ENCODE data around the gene ADD1. TPM values are rescaled to one million over a fixed set of nuclear protein-coding genes. Genes with fewer than 3 reads are reported as not detected.

Gene ADD1
- total and polyA plus RNA-seq, 2 donors (not counting 1 experiment from before 2014, with no cell fraction given), result 164 to 171 TPM

- DNase-seq (ENCODE audit: low read depth in 2 of 2), result no peak
- H4K20me1 ChIP-seq (ENCODE audit: control insufficient read depth, extremely low read depth, insufficient read depth, low read length), result no peaks in the 10 kb centered on the region
- H3K4me3 ChIP-seq (replicated peaks in 1 of 4; ENCODE audit: control extremely low read depth in 1 of 4, insufficient read depth in 1 of 4, low read depth in 3 of 4, low read length in 4 of 4), result no peak overlapping the region
- peaks cover 15% of the 10 kb centered on the region for H3K4me1 ChIP-seq (ENCODE audit: control insufficient read depth, extremely low read depth, insufficient read depth, low read length)
- H3K9me3 ChIP-seq (ENCODE audit: control insufficient read depth, insufficient read depth, low read depth, low read length), result no peaks in the 10 kb centered on the region
- H2AFZ ChIP-seq (ENCODE audit: low read length), result no peak overlapping the region
- H3K79me2 ChIP-seq (ENCODE audit: control insufficient read depth, insufficient read depth, low read length), result peaks cover 27% of the 10 kb centered on the region
- no peak overlapping the region for H3K4me2 ChIP-seq (ENCODE audit: extremely low read depth, insufficient read depth, low read length)
- TF ChIP-seq CTCF (conservative IDR thresholded peaks at IDR 0.05 in 1 of 2, IDR thresholded peaks at IDR 0.05 in 1 of 2; ENCODE audit: low read depth in 1 of 2, low read length in 2 of 2) (no peak), EZH2 (IDR thresholded peaks at IDR 0.05; ENCODE audit: low read length, missing control alignments) (no peak)
- peaks cover 39% of the 10 kb centered on the region for H3K36me3 ChIP-seq (ENCODE audit: control insufficient read depth, insufficient read depth, low read length)
- no peak overlapping the region for H3K27ac ChIP-seq (ENCODE audit: insufficient read depth, low read length)
- H3K27me3 ChIP-seq (ENCODE audit: control insufficient read depth, insufficient read depth, low read length), result no peaks in the 10 kb centered on the region
- H3K9ac ChIP-seq (ENCODE audit: insufficient read depth, low read length), result no peak overlapping the region
These were observed 88.1 kb downstream of the ADD1 start for GRCh38 chr4:2931512-2932301.

DNA sequence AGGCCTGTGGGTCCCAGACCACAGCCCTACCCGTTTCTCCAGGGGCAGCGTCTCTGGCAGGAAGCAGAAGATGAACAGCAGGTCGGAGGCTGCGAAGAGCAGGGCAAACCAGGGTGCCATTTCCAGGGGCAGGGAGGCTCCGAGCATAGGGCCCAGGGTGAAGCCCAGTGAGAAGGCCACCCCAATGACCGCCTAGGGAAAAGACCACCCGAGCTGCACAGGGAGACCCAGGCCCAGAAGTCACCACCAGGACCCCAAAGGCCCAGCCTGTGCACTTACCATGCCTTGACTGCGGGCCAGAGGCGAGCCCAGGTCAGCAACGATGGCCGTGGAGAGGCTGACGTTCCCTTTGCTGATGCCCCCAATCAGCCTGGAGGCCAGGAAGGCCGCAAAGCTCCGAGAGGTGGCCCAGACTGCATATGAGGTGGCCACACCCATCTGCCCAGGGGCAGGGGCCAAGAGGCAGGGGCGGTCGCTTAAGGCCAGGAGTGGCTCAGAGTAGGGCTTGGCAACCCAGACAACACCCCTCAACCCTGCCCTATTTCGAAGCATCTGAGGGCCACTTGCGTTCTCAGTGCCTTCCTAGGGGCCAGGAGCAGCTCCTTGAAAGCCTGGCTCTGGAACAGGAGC, 88.8 kb downstream of the ADD1 start:
- Histone ChIP-seq H3K4me1 (ENCODE audit: control insufficient read depth, extremely low read depth, insufficient read depth, low read length) (peaks cover 15% of the 10 kb centered on the region), H3K9me3 (ENCODE audit: control insufficient read depth, insufficient read depth, low read depth, low read length) (no peaks in the 10 kb centered on the region), H3K36me3 (ENCODE audit: control insufficient read depth, insufficient read depth, low read length) (peaks cover 40% of the 10 kb centered on the region), H4K20me1 (ENCODE audit: control insufficient read depth, extremely low read depth, insufficient read depth, low read length) (no peaks in the 10 kb centered on the region), H3K9ac (ENCODE audit: insufficient read depth, low read length) (no peak overlapping the region), H3K4me3 (replicated peaks in 1 of 4; ENCODE audit: control extremely low read depth in 1 of 4, insufficient read depth in 1 of 4, low read depth in 3 of 4, low read length in 4 of 4) (peak overlapping the region in 1 of 4 experiments; percentile 65), H3K4me2 (ENCODE audit: extremely low read depth, insufficient read depth, low read length) (peak overlapping the region; percentile 79), H3K27ac (ENCODE audit: insufficient read depth, low read length) (peak overlapping the region; percentile 20), H3K79me2 (ENCODE audit: control insufficient read depth, insufficient read depth, low read length) (peaks cover 29% of the 10 kb centered on the region), H2AFZ (ENCODE audit: low read length) (no peak overlapping the region), H3K27me3 (ENCODE audit: control insufficient read depth, insufficient read depth, low read length) (no peaks in the 10 kb centered on the region)
- DNase-seq (ENCODE audit: low read depth in 2 of 2), result no peak
- TF ChIP-seq EZH2 (IDR thresholded peaks at IDR 0.05; ENCODE audit: low read length, missing control alignments) (no peak), CTCF (conservative IDR thresholded peaks at IDR 0.05 in 1 of 2, IDR thresholded peaks at IDR 0.05 in 1 of 2; ENCODE audit: low read depth in 1 of 2, low read length in 2 of 2) (no peak)

DNA sequence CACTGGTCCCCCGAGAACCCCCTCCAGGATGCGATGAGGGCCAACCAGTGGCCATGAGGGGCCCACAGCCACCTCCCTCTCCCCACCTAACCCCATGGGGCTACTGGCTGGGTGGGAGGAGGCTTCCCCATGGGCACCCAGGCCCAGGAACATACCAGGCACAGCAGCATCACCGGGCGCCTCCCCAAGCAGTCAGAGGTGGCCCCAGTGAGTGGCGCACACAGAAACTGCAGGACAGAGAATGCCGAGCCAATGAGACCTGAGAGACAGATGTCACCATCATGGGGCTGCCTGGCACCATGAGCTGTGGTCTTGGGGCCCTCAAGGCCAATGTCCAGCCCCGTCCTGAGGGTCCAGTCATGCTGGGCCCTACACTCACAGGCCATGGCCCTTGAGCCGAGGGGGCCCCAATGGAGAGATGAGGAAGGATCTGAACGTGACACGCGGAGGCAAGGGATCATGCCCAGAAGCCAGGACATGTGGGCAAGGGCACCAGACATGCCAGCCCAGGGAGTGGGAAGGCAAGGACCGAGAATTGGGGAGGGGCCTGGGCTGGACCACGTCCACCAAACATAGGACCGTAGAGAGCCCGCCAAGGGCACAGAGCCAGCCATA, 89.4 kb downstream of the ADD1 start:
- no peaks in the 10 kb centered on the region for H4K20me1 ChIP-seq (ENCODE audit: control insufficient read depth, extremely low read depth, insufficient read depth, low read length)
- peaks cover 15% of the 10 kb centered on the region for H3K4me1 ChIP-seq (ENCODE audit: control insufficient read depth, extremely low read depth, insufficient read depth, low read length)
- H3K36me3 ChIP-seq (ENCODE audit: control insufficient read depth, insufficient read depth, low read length), result peaks cover 44% of the 10 kb centered on the region
- no peak overlapping the region for H3K9ac ChIP-seq (ENCODE audit: insufficient read depth, low read length)
- H3K9me3 ChIP-seq (ENCODE audit: control insufficient read depth, insufficient read depth, low read depth, low read length), result no peaks in the 10 kb centered on the region
- no peaks in the 10 kb centered on the region for H3K27me3 ChIP-seq (ENCODE audit: control insufficient read depth, insufficient read depth, low read length)
- H2AFZ ChIP-seq (ENCODE audit: low read length), result no peak overlapping the region
- TF ChIP-seq EZH2 (IDR thresholded peaks at IDR 0.05; ENCODE audit: low read length, missing control alignments), result no peak
- no peak for TF ChIP-seq CTCF (conservative IDR thresholded peaks at IDR 0.05 in 1 of 2, IDR thresholded peaks at IDR 0.05 in 1 of 2; ENCODE audit: low read depth in 1 of 2, low read length in 2 of 2)
- no peak for DNase-seq (ENCODE audit: low read depth in 2 of 2)
- peaks cover 29% of the 10 kb centered on the region for H3K79me2 ChIP-seq (ENCODE audit: control insufficient read depth, insufficient read depth, low read length)
- H3K4me3 ChIP-seq (replicated peaks in 1 of 4; ENCODE audit: control extremely low read depth in 1 of 4, insufficient read depth in 1 of 4, low read depth in 3 of 4, low read length in 4 of 4), result peak overlapping the region; percentile 52 to 68 (median 61)
- H3K4me2 ChIP-seq (ENCODE audit: extremely low read depth, insufficient read depth, low read length), result peak overlapping the region; percentile 79
- H3K27ac ChIP-seq (ENCODE audit: insufficient read depth, low read length), result peak overlapping the region; percentile 69

All from fibroblast of lung (primary cell).